Measurements from ENCODE around the gene BMP6.

The BMP6 gene

GRCh38 chr6:7726416-7727085, 652 bp downstream of the BMP6 start:
- DNase-seq (ENCODE audit: extremely low read depth, insufficient read length): peak; percentile 36
- Histone ChIP-seq H3K27me3 (replicated peaks; ENCODE audit: control insufficient read depth, insufficient read depth, low read length) (peaks cover 2% of the 10 kb centered on the region), H3K4me3 (replicated peaks; ENCODE audit: low read depth, low read length) (peak overlapping the region; percentile 70), H3K36me3 (ENCODE audit: control insufficient read depth, insufficient read depth, low read length) (no peaks in the 10 kb centered on the region)
- no peak for TF ChIP-seq CTCF (IDR thresholded peaks at IDR 0.05; ENCODE audit: insufficient read depth, low read length, poor library complexity, severe bottlenecking)

- Histone ChIP-seq H3K4me3 (replicated peaks; ENCODE audit: low read depth, low read length) (peak overlapping the region; percentile 70), H3K36me3 (ENCODE audit: control insufficient read depth, insufficient read depth, low read length) (no peaks in the 10 kb centered on the region), H3K27me3 (replicated peaks; ENCODE audit: control insufficient read depth, insufficient read depth, low read length) (peaks cover 2% of the 10 kb centered on the region)
- TF ChIP-seq CTCF (IDR thresholded peaks at IDR 0.05; ENCODE audit: insufficient read depth, low read length, poor library complexity, severe bottlenecking): no peak
- peak; percentile 36 for DNase-seq (ENCODE audit: extremely low read depth, insufficient read length)
These were observed 1.4 kb downstream of the BMP6 start for GRCh38 chr6:7727086-7727945.

GRCh38 chr6:7727946-7728854, 2.3 kb downstream of the BMP6 start:
- peak; percentile 37 for DNase-seq (ENCODE audit: extremely low read depth, insufficient read length)
- H3K36me3 ChIP-seq (ENCODE audit: control insufficient read depth, insufficient read depth, low read length): no peaks in the 10 kb centered on the region
- peak overlapping the region; percentile 70 for H3K4me3 ChIP-seq (replicated peaks; ENCODE audit: low read depth, low read length)
- H3K27me3 ChIP-seq (replicated peaks; ENCODE audit: control insufficient read depth, insufficient read depth, low read length): peaks cover 2% of the 10 kb centered on the region
- TF ChIP-seq CTCF (IDR thresholded peaks at IDR 0.05; ENCODE audit: insufficient read depth, low read length, poor library complexity, severe bottlenecking): no peak

- Histone ChIP-seq H3K4me3 (replicated peaks; ENCODE audit: low read depth, low read length) (peak overlapping the region; percentile 70), H3K27me3 (replicated peaks; ENCODE audit: control insufficient read depth, insufficient read depth, low read length) (no peaks in the 10 kb centered on the region; the same call in none of the 2 replicates), H3K36me3 (ENCODE audit: control insufficient read depth, insufficient read depth, low read length) (no peaks in the 10 kb centered on the region)
- TF ChIP-seq CTCF (IDR thresholded peaks at IDR 0.05; ENCODE audit: insufficient read depth, low read length, poor library complexity, severe bottlenecking): no peak
- DNase-seq (ENCODE audit: extremely low read depth, insufficient read length): no peak
These were observed 3.1 kb downstream of the BMP6 start for GRCh38 chr6:7728855-7729590.

Measured in GM06990 (cell line).